ENCODE data around the gene TH.
"Not testable (repeated sequence)": the region's sequence is repeated elsewhere in the genome, so short reads cannot be mapped to it uniquely, and the experiment has no call there.

The TH gene

DNA sequence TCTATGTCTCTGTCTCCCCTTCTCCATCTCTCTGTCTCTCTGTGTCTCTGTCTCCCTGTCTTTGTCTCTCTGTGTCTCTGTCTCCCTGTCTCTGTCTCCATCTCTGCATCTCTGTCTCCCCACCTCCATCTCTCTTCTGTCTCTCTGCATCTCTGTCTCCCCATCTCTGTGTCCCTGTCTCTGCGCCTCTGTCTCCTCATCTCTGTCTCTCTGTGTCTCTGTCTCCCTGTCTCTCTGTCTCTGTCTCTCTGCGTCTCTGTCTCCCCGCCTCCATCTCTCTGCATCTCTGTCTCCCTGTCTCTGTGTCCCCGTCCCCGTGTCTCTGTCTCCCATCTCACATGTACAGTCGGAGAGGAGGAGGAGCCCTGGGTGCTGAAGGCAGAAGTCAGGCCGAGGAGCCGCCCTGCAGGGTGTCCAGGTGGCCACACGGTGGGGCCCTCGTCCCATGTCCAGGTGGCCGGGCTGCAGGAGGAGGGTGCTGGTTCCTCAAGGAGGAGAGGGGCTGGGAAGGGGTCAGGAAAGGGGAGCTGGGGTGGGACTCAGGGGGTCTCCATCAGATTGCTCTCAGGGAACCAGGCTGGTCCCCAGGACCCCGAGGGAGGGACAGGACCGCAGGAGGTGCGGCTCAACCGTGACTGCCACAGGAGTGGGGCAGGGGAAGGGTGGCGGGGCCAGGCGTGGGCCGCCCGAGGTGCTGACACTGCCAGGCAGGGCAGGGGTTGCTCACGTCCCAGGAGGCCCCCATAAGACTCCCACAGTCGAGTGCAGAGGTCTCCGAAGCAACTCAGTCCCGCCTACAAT lies 25.6 kb upstream of the TH start:
- in situ Hi-C loops (cut with HindIII; ENCODE audit: low sequenced_read_pairs), result no loop called here
- DNase-seq (ENCODE audit: low read depth), result no peak
- H3K4me3 ChIP-seq (ENCODE audit: low read depth, low read length), result no peak overlapping the region
- TF ChIP-seq CTCF (IDR thresholded peaks at IDR 0.05; ENCODE audit: low read depth, low read length, missing control alignments), result peak; percentile 90

DNA sequence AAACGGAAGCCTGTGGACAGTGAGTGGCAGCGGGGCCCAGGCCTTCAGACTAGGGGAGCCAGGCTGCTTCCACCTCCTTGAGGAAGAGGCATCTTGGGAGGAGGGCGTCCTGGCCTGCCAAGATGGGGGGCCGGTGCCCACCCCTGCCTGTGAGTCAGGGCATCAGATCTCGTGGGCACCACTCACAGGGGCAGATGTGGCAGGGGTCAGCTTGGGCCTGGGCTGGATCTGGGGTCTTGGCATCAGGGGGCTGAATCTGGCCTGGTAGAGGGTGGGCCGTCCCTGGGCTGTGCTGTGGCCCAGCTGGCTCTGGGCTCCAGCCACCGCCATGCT lies 24.1 kb upstream of the TH start:
- DNase-seq (ENCODE audit: low read depth), result no peak
- in situ Hi-C loops (cut with HindIII; ENCODE audit: low sequenced_read_pairs), result no loop called here
- TF ChIP-seq CTCF (IDR thresholded peaks at IDR 0.05; ENCODE audit: low read depth, low read length, missing control alignments), result no peak
- H3K4me3 ChIP-seq (ENCODE audit: low read depth, low read length), result no peak overlapping the region

GRCh38 chr11:2194877-2195755 lies 23.5 kb upstream of the TH start:
- DNase-seq (ENCODE audit: low read depth), result no peak
- no peak overlapping the region for H3K4me3 ChIP-seq (ENCODE audit: low read depth, low read length)
- in situ Hi-C loops (cut with HindIII; ENCODE audit: low sequenced_read_pairs), result no loop called here
- peak; percentile 98 for TF ChIP-seq CTCF (IDR thresholded peaks at IDR 0.05; ENCODE audit: low read depth, low read length, missing control alignments)

- in situ Hi-C loops (cut with HindIII; ENCODE audit: low sequenced_read_pairs); H3K4me3 ChIP-seq (ENCODE audit: low read depth, low read length); DNase-seq (ENCODE audit: low read depth): not testable (repeated sequence)
Observed at GRCh38 chr11:2193888-2194595, 22.4 kb upstream of the TH start.

- in situ Hi-C loops (cut with HindIII; ENCODE audit: low sequenced_read_pairs), result no loop called here
- no peak for TF ChIP-seq CTCF (IDR thresholded peaks at IDR 0.05; ENCODE audit: low read depth, low read length, missing control alignments)
Observed at GRCh38 chr11:2193099-2193887, 21.7 kb upstream of the TH start.

GRCh38 chr11:2192435-2192834 lies 20.8 kb upstream of the TH start:
- H3K4me3 ChIP-seq (ENCODE audit: low read depth, low read length), result no peak overlapping the region
- no peak for DNase-seq (ENCODE audit: low read depth)
- in situ Hi-C loops (cut with HindIII; ENCODE audit: low sequenced_read_pairs), result no loop called here
- no peak for TF ChIP-seq CTCF (IDR thresholded peaks at IDR 0.05; ENCODE audit: low read depth, low read length, missing control alignments)

More at GRCh38 chr11:2193099-2193887, 21.7 kb upstream of the TH start:
- no peak overlapping the region for H3K4me3 ChIP-seq (ENCODE audit: low read depth, low read length)
- DNase-seq (ENCODE audit: low read depth), result no peak

Measured in astrocyte of the cerebellum (primary cell).